Activated CD8-positive, alpha-beta T cell treated with anti-CD3 and anti-CD28 coated beads for 36 hours (primary cell): Measurements from ENCODE around the gene KNDC1. TPM values are rescaled to one million over a fixed set of nuclear protein-coding genes. Genes with fewer than 3 reads are reported as not detected.
A peak's percentile ranks its signal among the peaks of the same experiment; 100 is the strongest.

Source experiments
- ATAC-seq: fragments of 200-7000 bp; cut with Tn5 transposase; one replicate; pipeline ENCODE4 v1.10.0; 2021; ENCODE audit warnings: mild to moderate bottlenecking, moderate library complexity
- CTCF ChIA-PET: fragments of 350-600 bp; sonication (Branson Sonifier 250); formaldehyde crosslinking; loops from one replicate; lab custom pipeline; 2021; ENCODE audit warnings: antibody characterized with exemption; lab: Charles Lee
- POLR2A ChIA-PET: fragments of 350-600 bp; sonication (Branson Sonifier 250); formaldehyde crosslinking; loops from one replicate; lab custom pipeline; 2021; ENCODE audit warnings: antibody characterized with exemption; lab: Charles Lee
- DNase-seq: peaks from one replicate; pipeline ENCODE4 v3.0.0-alpha.2; 2020
- H3K27ac Mint-ChIP-seq: one replicate; pipeline ENCODE4 v1.8.0; 2021; ENCODE audit warnings: mild to moderate bottlenecking, mixed read lengths
- H3K27me3 Mint-ChIP-seq: one replicate; pipeline ENCODE4 v1.8.0; 2021; ENCODE audit warnings: mixed read lengths
- H3K36me3 Mint-ChIP-seq: one replicate; pipeline ENCODE4 v1.8.0; 2021; ENCODE audit warnings: low read depth, mixed read lengths
- H3K4me1 Mint-ChIP-seq: one replicate; pipeline ENCODE4 v1.8.0; 2021; ENCODE audit warnings: low read depth, mixed read lengths
- H3K4me3 Mint-ChIP-seq: one replicate; pipeline ENCODE4 v1.8.0; 2021; ENCODE audit warnings: mild to moderate bottlenecking, moderate library complexity, mixed read lengths
- H3K9me3 Mint-ChIP-seq: one replicate; pipeline ENCODE4 v1.8.0; 2021; ENCODE audit warnings: mixed read lengths
- intact Hi-C: fragments of 100-400 bp; cut with micrococcal nuclease; formaldehyde crosslinking; loops from one replicate; pipeline ENCODE4 v1.10.0; 2022
- total RNA-seq, 2 experiments: library from RNA; stranded (reverse); gene quantifications; one replicate each; pipeline ENCODE4 v1.2.3, GENCODE V29; 2021
- TF ChIP-seq, protein P1 (sequence below): fragments of 200-600 bp; IDR thresholded peaks from one replicate; pipeline ENCODE4 v1.8.0; 2022; ENCODE audit warnings: antibody characterized with exemption, mild to moderate bottlenecking

The KNDC1 gene
- total RNA-seq, 2 experiments from 2014 or later, result not detected

DNA sequence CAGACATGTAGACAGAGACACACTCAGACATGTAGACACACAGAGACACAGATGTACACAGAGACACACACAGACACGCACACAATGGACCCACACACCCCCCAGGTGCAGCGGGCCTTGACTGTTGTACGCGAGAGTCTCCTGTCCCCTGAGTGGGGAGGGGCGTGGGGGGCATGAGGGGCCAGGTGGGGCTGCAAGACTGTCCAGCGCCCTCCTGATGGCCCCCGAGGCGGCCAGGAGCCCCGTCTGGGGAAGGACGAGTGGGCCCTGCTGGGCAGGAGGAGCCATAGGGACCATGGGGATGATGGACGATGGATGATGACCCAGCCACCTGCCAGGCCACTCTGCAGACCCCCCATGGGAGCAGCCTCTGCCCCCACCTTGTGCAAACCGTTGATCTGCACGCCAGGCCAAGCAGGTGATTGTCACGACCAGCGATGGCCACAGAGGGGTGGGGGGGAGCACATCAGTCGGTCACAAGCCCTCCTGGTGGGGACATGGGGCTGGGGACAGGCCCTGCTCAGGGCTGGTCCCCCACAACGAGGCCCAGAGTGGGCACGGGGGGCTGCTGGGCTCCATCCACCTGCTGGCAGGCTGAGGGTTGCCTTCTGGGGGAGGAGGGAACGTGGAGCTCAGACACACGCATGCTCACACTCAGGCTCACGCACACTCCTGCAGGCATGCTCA, 89.2 kb downstream of the KNDC1 start:
- TF ChIP-seq, protein P1, sequence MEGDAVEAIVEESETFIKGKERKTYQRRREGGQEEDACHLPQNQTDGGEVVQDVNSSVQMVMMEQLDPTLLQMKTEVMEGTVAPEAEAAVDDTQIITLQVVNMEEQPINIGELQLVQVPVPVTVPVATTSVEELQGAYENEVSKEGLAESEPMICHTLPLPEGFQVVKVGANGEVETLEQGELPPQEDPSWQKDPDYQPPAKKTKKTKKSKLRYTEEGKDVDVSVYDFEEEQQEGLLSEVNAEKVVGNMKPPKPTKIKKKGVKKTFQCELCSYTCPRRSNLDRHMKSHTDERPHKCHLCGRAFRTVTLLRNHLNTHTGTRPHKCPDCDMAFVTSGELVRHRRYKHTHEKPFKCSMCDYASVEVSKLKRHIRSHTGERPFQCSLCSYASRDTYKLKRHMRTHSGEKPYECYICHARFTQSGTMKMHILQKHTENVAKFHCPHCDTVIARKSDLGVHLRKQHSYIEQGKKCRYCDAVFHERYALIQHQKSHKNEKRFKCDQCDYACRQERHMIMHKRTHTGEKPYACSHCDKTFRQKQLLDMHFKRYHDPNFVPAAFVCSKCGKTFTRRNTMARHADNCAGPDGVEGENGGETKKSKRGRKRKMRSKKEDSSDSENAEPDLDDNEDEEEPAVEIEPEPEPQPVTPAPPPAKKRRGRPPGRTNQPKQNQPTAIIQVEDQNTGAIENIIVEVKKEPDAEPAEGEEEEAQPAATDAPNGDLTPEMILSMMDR, result no peak
- H3K4me1 Mint-ChIP-seq, result no peaks in the 10 kb centered on the region
- DNase-seq (no peak), ATAC-seq (peak; percentile 31)
- H3K27me3 Mint-ChIP-seq, result peaks cover 2% of the 10 kb centered on the region
- no peaks in the 10 kb centered on the region for H3K9me3 Mint-ChIP-seq
- POLR2A ChIA-PET, result no interaction called here
- H3K27ac Mint-ChIP-seq, result no peak overlapping the region
- CTCF ChIA-PET, result no interaction called here
- intact Hi-C loops, result no loop called here
- H3K36me3 Mint-ChIP-seq, result no peaks in the 10 kb centered on the region
- H3K4me3 Mint-ChIP-seq, result no peak overlapping the region

DNA sequence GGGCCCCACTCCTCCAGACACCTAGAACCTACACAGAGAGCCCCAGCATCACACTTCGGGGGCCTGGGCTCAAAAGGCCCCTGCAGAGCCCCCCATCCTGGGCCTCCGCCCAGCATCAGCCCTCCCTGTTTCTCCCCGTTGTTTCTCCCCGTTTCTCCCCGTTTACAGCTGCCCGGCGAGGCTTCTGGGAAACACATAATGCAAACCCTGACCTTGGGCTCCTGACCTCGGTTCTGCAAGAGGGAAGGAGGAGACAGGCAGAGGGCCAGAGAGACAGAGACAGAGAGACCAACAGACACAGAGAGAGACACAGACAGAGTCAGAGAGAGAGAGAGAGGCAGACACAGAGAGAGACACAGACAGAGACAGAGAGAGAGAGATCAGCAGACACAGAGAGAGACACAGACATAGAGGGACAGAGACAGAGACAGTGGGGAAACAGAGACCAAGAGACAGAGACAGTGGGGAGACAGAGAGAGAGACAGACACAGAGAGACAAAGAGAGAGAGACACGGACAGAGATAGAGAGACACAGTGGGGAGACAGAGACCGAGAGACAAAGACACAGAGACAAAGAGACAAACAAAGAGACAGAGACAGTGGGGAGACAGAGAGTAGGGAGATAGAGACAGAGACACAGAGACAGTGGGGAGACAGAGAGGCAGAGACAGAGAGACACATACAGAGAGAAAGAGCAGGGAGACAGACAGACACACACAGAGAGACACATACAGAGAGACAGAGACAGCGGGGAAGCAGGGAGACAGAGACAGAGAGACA, 90.1 kb downstream of the KNDC1 start:
- Mint-ChIP-seq H3K36me3 (no peaks in the 10 kb centered on the region), H3K9me3 (no peaks in the 10 kb centered on the region), H3K27ac (no peak overlapping the region), H3K4me1 (no peaks in the 10 kb centered on the region), H3K27me3 (no peaks in the 10 kb centered on the region), H3K4me3 (no peak overlapping the region)
- ATAC-seq (no peak), DNase-seq (no peak)
- TF ChIP-seq, protein P1, result no peak
- intact Hi-C loops, result no loop called here
- ChIA-PET CTCF (no interaction called here), POLR2A (no interaction called here)

DNA sequence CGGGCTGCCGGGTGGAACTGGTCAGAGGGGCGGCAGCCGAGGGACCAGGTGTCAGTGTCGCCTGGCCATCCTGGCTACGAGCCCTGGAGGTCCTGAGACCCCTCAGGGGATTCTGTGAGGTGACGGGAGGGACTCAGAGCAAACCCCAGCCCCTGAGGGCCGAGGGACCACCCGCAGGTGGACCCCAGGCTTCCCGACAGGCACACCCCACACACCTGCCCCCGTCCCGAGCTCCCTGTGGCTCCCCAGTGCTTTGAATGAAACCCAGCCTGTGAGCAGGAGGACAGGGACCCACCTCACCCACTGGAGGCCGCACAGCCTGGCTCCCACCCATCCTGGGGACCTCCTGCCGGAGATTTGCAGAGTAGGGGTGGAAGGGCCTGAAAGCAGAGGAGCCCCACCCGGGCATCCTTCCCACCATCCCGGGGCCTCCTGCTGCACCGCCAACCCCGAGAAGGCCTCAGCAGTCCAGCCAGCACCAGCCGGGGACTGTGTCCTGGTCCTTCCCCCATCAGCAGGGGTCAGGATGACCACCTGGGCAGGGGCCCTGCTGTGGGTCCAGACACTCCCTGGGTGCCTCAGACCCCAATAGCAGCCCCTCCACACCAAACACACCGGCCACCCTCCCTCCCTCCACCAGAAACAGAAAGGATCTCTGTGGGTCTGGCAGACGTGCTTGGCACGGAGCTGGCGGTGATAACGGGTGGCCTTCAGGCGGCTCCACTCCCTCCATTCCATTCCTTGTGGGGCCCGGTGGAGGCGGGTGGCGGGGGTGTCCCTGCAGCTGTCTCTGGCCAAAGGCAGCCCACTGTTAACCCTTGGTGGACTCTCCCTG, 91.6 kb downstream of the KNDC1 start:
- no peak overlapping the region for H3K27ac Mint-ChIP-seq
- H3K27me3 Mint-ChIP-seq, result no peaks in the 10 kb centered on the region
- DNase-seq (no peak), ATAC-seq (no peak)
- POLR2A ChIA-PET, result no interaction called here
- TF ChIP-seq, protein P1, result no peak
- H3K4me3 Mint-ChIP-seq, result no peak overlapping the region
- H3K36me3 Mint-ChIP-seq, result no peaks in the 10 kb centered on the region
- CTCF ChIA-PET, result no interaction called here
- intact Hi-C loops, result no loop called here
- H3K4me1 Mint-ChIP-seq, result no peaks in the 10 kb centered on the region
- no peaks in the 10 kb centered on the region for H3K9me3 Mint-ChIP-seq

DNA sequence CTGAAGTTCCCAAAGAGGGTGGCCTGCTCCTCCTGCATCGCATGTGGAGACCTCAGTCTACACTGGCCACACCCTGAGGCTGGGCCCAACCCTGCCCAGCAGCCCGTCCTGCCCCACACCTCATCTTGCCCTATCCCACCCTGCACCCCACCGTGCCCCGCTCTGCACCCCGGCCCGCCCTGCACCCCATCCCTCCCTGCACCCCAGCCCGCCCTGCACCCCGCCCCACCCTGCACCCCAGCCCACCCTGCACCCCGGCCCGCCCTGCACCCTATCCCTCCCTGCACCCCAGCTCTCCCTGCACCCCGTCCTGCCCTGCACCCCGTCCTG, 92.2 kb downstream of the KNDC1 start:
- ChIA-PET POLR2A (no interaction called here), CTCF (no interaction called here)
- no peaks in the 10 kb centered on the region for H3K9me3 Mint-ChIP-seq
- H3K36me3 Mint-ChIP-seq, result no peaks in the 10 kb centered on the region
- no peak for ATAC-seq
- peaks cover 4% of the 10 kb centered on the region for H3K4me1 Mint-ChIP-seq
- intact Hi-C loops, result no loop called here
- TF ChIP-seq, protein P1, result no peak
- H3K27ac Mint-ChIP-seq, result no peak overlapping the region
- DNase-seq, result no peak
- H3K27me3 Mint-ChIP-seq, result no peaks in the 10 kb centered on the region
- no peak overlapping the region for H3K4me3 Mint-ChIP-seq
